HEK293 (cell line): ENCODE measurements around the gene ALPK3.

Experiments
- CTCF ChIA-PET: fragments of 350-600 bp; formaldehyde crosslinking; extraction: SDS; loops from one replicate; lab custom pipeline; 2021; ENCODE audit warnings: antibody characterized with exemption; lab: Yijun Ruan, JAX
- POLR2A ChIA-PET: fragments of 300-600 bp; formaldehyde crosslinking; extraction: SDS; loops from one replicate; lab custom pipeline; 2020; ENCODE audit warnings: antibody characterized with exemption, inconsistent platforms; lab: Yijun Ruan, JAX
- H3K27ac ChIP-seq: fragments of 200-500 bp; sonication (Bioruptor generic); 2 replicates; pipeline ENCODE4 v1.5.1; 2014; ENCODE audit warnings: low read depth, low read length, control low read depth, inconsistent platforms; ENCODE audit errors: extremely low read depth
- H3K36me3 ChIP-seq, 2 experiments: fragments of 200-500 bp in 1 of 2; sonication (Bioruptor generic) in 1 of 2; 1 replicate in 1 of 2; 2 replicates in 1 of 2; pipeline ENCODE4 v1.5.1; 2014 to 2017; ENCODE audit warnings: inconsistent platforms in 2 of 2, low read length in 2 of 2; ENCODE audit not compliant: control insufficient read depth in 2 of 2, insufficient read depth in 1 of 2
- H3K4me1 ChIP-seq: fragments of 200-500 bp; sonication (Bioruptor generic); 2 replicates; pipeline ENCODE4 v1.5.1; 2014; ENCODE audit warnings: mild to moderate bottlenecking, low read length, inconsistent platforms; ENCODE audit not compliant: control insufficient read depth, insufficient read depth
- H3K4me3 ChIP-seq: 2 replicates; pipeline ENCODE4 v1.5.1; 2011; ENCODE audit warnings: low read depth, mild to moderate bottlenecking, control low read depth, low read length, moderate library complexity
- H3K9me3 ChIP-seq: fragments of 200-500 bp; sonication (Bioruptor generic); 2 replicates; pipeline ENCODE4 v1.5.1; 2014; ENCODE audit warnings: low read depth, low read length, inconsistent platforms; ENCODE audit not compliant: control insufficient read depth, insufficient read depth
- GLIS1 ChIP-seq: fragments of 450-650 bp; formaldehyde crosslinking; IDR thresholded peaks from 2 replicates; pipeline ENCODE4 v1.5.1; 2016; ENCODE audit warnings: missing biosample characterization, missing genetic modification characterization
- KLF7 ChIP-seq: fragments of 450-650 bp; formaldehyde crosslinking; IDR thresholded peaks from 2 replicates; pipeline ENCODE4 v1.5.1; 2016; ENCODE audit warnings: missing biosample characterization, missing genetic modification characterization, borderline replicate concordance
- PRDM1 ChIP-seq: fragments of 450-650 bp; formaldehyde crosslinking; IDR thresholded peaks from 2 replicates; pipeline ENCODE4; 2016; ENCODE audit warnings: missing biosample characterization, missing genetic modification characterization
- TCF7L2 ChIP-seq: IDR thresholded peaks from 2 replicates; pipeline ENCODE4 v1.6.1; 2011; ENCODE audit warnings: low read depth, mild to moderate bottlenecking, inconsistent platforms, low read length, moderate library complexity, borderline replicate concordance
- ZBTB48 ChIP-seq: fragments of 450-650 bp; formaldehyde crosslinking; IDR thresholded peaks from 2 replicates; pipeline ENCODE4 v1.5.1; 2016; ENCODE audit warnings: missing biosample characterization, missing genetic modification characterization
- ZNF211 ChIP-seq: fragments of 450-650 bp; formaldehyde crosslinking; IDR thresholded peaks from 2 replicates; pipeline ENCODE4 v1.5.1; 2016; ENCODE audit warnings: low read depth, missing biosample characterization, missing genetic modification characterization
- ZNF221 ChIP-seq: fragments of 450-650 bp; formaldehyde crosslinking; IDR thresholded peaks from 2 replicates; pipeline ENCODE4 v1.5.1; 2017; ENCODE audit warnings: missing biosample characterization, missing genetic modification characterization, borderline replicate concordance
- ZNF223 ChIP-seq: fragments of 450-650 bp; formaldehyde crosslinking; IDR thresholded peaks from 2 replicates; pipeline ENCODE4 v1.5.1; 2016; ENCODE audit warnings: missing biosample characterization, missing genetic modification characterization
- ZNF24 ChIP-seq: fragments of 450-650 bp; formaldehyde crosslinking; IDR thresholded peaks from 2 replicates; pipeline ENCODE4 v1.5.1; 2016; ENCODE audit warnings: missing biosample characterization, missing genetic modification characterization
- ZNF266 ChIP-seq: fragments of 450-650 bp; formaldehyde crosslinking; IDR thresholded peaks from 2 replicates; pipeline ENCODE4 v1.5.1; 2016; ENCODE audit warnings: missing biosample characterization, missing genetic modification characterization, low read depth
- ZNF274 ChIP-seq, 2 experiments: fragments of 200-500 bp in 1 of 2; fragments of 450-650 bp in 1 of 2; sonication (Bioruptor generic) in 1 of 2; formaldehyde crosslinking in 1 of 2; IDR thresholded peaks; 2 replicates each; pipeline versions ENCODE4 v1.5.1 to v1.6.1; 2014 to 2016; ENCODE audit warnings: borderline replicate concordance in 1 of 2, inconsistent platforms in 1 of 2, low read length in 1 of 2, missing biosample characterization in 1 of 2, missing genetic modification characterization in 1 of 2
- ZNF391 ChIP-seq: fragments of 450-650 bp; formaldehyde crosslinking; IDR thresholded peaks from 2 replicates; pipeline ENCODE4 v1.5.1; 2016; ENCODE audit warnings: low read depth, missing biosample characterization, missing genetic modification characterization, borderline replicate concordance
- ZNF473 ChIP-seq: fragments of 450-650 bp; formaldehyde crosslinking; IDR thresholded peaks from 2 replicates; pipeline ENCODE4 v1.5.1; 2017; ENCODE audit warnings: missing biosample characterization, missing genetic modification characterization
- ZNF48 ChIP-seq: fragments of 450-650 bp; formaldehyde crosslinking; IDR thresholded peaks from 2 replicates; pipeline ENCODE4 v1.5.1; 2016; ENCODE audit warnings: missing biosample characterization, missing genetic modification characterization
- ZNF529 ChIP-seq: fragments of 450-650 bp; formaldehyde crosslinking; IDR thresholded peaks from 2 replicates; pipeline ENCODE4 v1.5.1; 2017; ENCODE audit warnings: missing genetic modification characterization, missing biosample characterization; ENCODE audit not compliant: insufficient replicate concordance
- ZNF544 ChIP-seq: fragments of 450-650 bp; formaldehyde crosslinking; IDR thresholded peaks from 2 replicates; pipeline ENCODE4 v1.5.0; 2017; ENCODE audit warnings: missing biosample characterization, missing genetic modification characterization
- ZNF555 ChIP-seq: fragments of 450-650 bp; formaldehyde crosslinking; conservative IDR thresholded peaks from 2 replicates; pipeline ENCODE4 v1.5.1; 2017; ENCODE audit warnings: missing biosample characterization, mild to moderate bottlenecking, missing genetic modification characterization, inconsistent platforms
- ZNF623 ChIP-seq: fragments of 450-650 bp; formaldehyde crosslinking; IDR thresholded peaks from 2 replicates; pipeline ENCODE4 v1.5.1; 2016; ENCODE audit warnings: missing biosample characterization, missing genetic modification characterization
- ZNF624 ChIP-seq: fragments of 450-650 bp; formaldehyde crosslinking; IDR thresholded peaks from 2 replicates; pipeline ENCODE4 v1.5.1; 2017; ENCODE audit warnings: missing biosample characterization, missing genetic modification characterization
- ZXDB ChIP-seq: fragments of 450-650 bp; formaldehyde crosslinking; IDR thresholded peaks from 2 replicates; pipeline ENCODE4 v1.5.1; 2016; ENCODE audit warnings: missing biosample characterization, missing genetic modification characterization
- TF ChIP-seq, protein P1 (sequence below): fragments of 450-650 bp; formaldehyde crosslinking; IDR thresholded peaks from 2 replicates; pipeline ENCODE4 v1.5.1; 2016; ENCODE audit warnings: missing biosample characterization, missing genetic modification characterization
- TF ChIP-seq, protein P2 (sequence below): fragments of 450-650 bp; formaldehyde crosslinking; IDR thresholded peaks from 2 replicates; pipeline ENCODE4 v1.5.1; 2016; ENCODE audit warnings: missing biosample characterization, missing genetic modification characterization
- TF ChIP-seq, protein P3 (sequence below): fragments of 450-650 bp; formaldehyde crosslinking; IDR thresholded peaks from 2 replicates; pipeline ENCODE4; 2016; ENCODE audit warnings: missing biosample characterization, missing genetic modification characterization
- TF ChIP-seq, protein P4 (sequence below): fragments of 450-650 bp; formaldehyde crosslinking; IDR thresholded peaks from 2 replicates; pipeline ENCODE4 v1.5.1; 2016; ENCODE audit warnings: missing biosample characterization, missing genetic modification characterization, borderline replicate concordance

ALPK3 gene

DNA sequence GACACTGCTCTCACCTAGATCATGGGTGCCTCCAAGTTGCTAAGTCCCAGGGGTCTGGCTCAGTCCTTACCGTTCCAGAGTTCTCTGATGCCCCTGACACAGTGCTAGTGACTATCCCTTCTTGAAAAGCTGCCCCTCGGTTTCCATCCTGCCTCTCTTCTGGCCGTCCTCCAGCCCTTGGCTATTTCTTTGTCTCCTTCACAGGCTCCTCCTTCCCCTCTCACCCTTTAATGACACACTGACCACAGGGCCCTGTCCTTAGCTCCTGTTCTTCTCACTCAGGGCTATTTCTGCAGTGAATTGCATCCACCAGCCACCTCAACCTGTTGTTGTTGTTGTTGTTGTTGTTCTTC is 98.4 kb downstream of the ALPK3 start:
- H3K4me3 ChIP-seq = no peak overlapping the region
- CTCF ChIA-PET = interaction anchor here (1.4 to 1.9 kb wide), 3 partner anchors 10 to 316 kb away, joined by 5 to 8 read pairs (median 5); no protein-coding TSS in a partner anchor
- no peaks in the 10 kb centered on the region for H3K9me3 ChIP-seq
- peaks cover 16% of the 10 kb centered on the region for H3K4me1 ChIP-seq
- TF ChIP-seq ZNF624 (no peak), ZBTB48 (tag by site-specific recombination) (0 out of 2 replicates have a peak, but pooled peaks have one; percentile 27), ZNF623 (peak; percentile 69)
- TF ChIP-seq, protein P1, sequence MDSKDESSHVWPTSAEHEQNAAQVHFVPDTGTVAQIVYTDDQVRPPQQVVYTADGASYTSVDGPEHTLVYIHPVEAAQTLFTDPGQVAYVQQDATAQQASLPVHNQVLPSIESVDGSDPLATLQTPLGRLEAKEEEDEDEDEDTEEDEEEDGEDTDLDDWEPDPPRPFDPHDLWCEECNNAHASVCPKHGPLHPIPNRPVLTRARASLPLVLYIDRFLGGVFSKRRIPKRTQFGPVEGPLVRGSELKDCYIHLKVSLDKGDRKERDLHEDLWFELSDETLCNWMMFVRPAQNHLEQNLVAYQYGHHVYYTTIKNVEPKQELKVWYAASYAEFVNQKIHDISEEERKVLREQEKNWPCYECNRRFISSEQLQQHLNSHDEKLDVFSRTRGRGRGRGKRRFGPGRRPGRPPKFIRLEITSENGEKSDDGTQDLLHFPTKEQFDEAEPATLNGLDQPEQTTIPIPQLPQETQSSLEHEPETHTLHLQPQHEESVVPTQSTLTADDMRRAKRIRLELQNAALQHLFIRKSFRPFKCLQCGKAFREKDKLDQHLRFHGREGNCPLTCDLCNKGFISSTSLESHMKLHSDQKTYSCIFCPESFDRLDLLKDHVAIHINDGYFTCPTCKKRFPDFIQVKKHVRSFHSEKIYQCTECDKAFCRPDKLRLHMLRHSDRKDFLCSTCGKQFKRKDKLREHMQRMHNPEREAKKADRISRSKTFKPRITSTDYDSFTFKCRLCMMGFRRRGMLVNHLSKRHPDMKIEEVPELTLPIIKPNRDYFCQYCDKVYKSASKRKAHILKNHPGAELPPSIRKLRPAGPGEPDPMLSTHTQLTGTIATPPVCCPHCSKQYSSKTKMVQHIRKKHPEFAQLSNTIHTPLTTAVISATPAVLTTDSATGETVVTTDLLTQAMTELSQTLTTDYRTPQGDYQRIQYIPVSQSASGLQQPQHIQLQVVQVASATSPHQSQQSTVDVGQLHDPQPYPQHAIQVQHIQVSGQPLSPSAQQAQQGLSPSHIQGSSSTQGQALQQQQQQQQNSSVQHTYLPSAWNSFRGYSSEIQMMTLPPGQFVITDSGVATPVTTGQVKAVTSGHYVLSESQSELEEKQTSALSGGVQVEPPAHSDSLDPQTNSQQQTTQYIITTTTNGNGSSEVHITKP (tag by site-specific recombination) = peak; percentile 85
- TF ChIP-seq, all 188 proteins: peak for 3
- Histone ChIP-seq H3K36me3 (no peaks in the 10 kb centered on the region), H3K27ac (peak overlapping the region; percentile 76; the same call in 1 of the 2 replicates)
- POLR2A ChIA-PET = no interaction called here

DNA sequence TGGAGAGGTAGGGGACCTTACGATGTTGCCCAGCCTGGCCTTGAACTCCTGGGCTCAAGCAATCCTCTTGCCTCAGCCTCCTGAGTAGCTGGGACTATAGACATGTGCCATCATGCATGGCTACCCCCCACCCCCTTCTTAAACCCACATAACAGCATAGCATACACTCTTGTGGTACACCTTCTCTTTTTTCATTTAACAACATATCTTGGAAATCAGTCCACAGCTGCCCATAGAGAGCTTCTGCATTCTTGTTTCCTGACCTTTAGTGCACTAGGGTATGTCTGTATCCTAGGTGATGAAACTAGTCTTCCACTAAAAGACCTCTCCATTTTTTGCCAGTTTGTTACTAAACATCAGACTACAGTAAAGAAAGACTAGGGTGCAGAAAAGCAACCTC is 100.3 kb downstream of the ALPK3 start:
- H3K36me3 ChIP-seq = no peaks in the 10 kb centered on the region
- H3K4me3 ChIP-seq = no peak overlapping the region
- peaks cover 12% of the 10 kb centered on the region for H3K4me1 ChIP-seq
- ChIA-PET CTCF (interaction anchor here (0.6 to 1.4 kb wide), 2 partner anchors 11 to 29 kb away, joined by 3 to 10 read pairs; no protein-coding TSS in a partner anchor), POLR2A (no interaction called here)
- H3K9me3 ChIP-seq = no peaks in the 10 kb centered on the region
- TF ChIP-seq ZNF24 (tag by site-specific recombination) = no peak
- TF ChIP-seq ZNF555 (tag by site-specific recombination) = no peak
- no peak for TF ChIP-seq PRDM1 (tag by site-specific recombination)
- TF ChIP-seq ZNF221 (tag by site-specific recombination) = no peak
- no peak for TF ChIP-seq ZNF211 (tag by site-specific recombination)
- no peak for TF ChIP-seq ZNF544 (tag by site-specific recombination)
- no peak for TF ChIP-seq ZNF473 (tag by site-specific recombination)
- no peak for TF ChIP-seq ZNF274 (IDR thresholded peaks at IDR 0.05; ENCODE audit: low read length)
- no peak for TF ChIP-seq ZNF274 (tag by site-specific recombination; IDR thresholded peaks at IDR 0.05; ENCODE audit: borderline replicate concordance)
- TF ChIP-seq, protein P2, sequence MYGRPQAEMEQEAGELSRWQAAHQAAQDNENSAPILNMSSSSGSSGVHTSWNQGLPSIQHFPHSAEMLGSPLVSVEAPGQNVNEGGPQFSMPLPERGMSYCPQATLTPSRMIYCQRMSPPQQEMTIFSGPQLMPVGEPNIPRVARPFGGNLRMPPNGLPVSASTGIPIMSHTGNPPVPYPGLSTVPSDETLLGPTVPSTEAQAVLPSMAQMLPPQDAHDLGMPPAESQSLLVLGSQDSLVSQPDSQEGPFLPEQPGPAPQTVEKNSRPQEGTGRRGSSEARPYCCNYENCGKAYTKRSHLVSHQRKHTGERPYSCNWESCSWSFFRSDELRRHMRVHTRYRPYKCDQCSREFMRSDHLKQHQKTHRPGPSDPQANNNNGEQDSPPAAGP = no peak
- TF ChIP-seq, protein P3, sequence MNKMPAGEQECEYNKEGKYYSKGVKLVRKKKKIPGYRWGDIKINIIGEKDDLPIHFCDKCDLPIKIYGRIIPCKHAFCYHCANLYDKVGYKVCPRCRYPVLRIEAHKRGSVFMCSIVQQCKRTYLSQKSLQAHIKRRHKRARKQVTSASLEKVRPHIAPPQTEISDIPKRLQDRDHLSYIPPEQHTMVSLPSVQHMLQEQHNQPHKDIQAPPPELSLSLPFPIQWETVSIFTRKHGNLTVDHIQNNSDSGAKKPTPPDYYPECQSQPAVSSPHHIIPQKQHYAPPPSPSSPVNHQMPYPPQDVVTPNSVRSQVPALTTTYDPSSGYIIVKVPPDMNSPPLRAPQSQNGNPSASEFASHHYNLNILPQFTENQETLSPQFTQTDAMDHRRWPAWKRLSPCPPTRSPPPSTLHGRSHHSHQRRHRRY (tag by site-specific recombination) = no peak
- TF ChIP-seq ZNF48 (tag by site-specific recombination) = no peak
- TF ChIP-seq ZNF529 (tag by site-specific recombination) = no peak
- no peak for TF ChIP-seq ZNF266 (tag by site-specific recombination)
- TF ChIP-seq, protein P4, sequence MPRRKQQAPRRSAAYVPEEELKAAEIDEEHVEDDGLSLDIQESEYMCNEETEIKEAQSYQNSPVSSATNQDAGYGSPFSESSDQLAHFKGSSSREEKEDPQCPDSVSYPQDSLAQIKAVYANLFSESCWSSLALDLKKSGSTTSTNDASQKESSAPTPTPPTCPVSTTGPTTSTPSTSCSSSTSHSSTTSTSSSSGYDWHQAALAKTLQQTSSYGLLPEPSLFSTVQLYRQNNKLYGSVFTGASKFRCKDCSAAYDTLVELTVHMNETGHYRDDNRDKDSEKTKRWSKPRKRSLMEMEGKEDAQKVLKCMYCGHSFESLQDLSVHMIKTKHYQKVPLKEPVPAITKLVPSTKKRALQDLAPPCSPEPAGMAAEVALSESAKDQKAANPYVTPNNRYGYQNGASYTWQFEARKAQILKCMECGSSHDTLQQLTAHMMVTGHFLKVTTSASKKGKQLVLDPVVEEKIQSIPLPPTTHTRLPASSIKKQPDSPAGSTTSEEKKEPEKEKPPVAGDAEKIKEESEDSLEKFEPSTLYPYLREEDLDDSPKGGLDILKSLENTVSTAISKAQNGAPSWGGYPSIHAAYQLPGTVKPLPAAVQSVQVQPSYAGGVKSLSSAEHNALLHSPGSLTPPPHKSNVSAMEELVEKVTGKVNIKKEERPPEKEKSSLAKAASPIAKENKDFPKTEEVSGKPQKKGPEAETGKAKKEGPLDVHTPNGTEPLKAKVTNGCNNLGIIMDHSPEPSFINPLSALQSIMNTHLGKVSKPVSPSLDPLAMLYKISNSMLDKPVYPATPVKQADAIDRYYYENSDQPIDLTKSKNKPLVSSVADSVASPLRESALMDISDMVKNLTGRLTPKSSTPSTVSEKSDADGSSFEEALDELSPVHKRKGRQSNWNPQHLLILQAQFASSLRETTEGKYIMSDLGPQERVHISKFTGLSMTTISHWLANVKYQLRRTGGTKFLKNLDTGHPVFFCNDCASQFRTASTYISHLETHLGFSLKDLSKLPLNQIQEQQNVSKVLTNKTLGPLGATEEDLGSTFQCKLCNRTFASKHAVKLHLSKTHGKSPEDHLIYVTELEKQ (tag by site-specific recombination) = no peak
- TF ChIP-seq ZNF223 = no peak
- TF ChIP-seq KLF7 (tag by site-specific recombination) = no peak
- no peak for TF ChIP-seq ZNF391
- no peak for TF ChIP-seq TCF7L2
- TF ChIP-seq GLIS1 = no peak
- TF ChIP-seq ZXDB (tag by site-specific recombination) = no peak
- no peak overlapping the region for H3K27ac ChIP-seq
